Bronchial epithelial cell (primary cell): ENCODE results near the gene SLC39A7. TPM values are rescaled to one million over a fixed set of nuclear protein-coding genes. Genes with fewer than 3 reads are reported as not detected.

Source experiments
- DNase-seq: peaks from one replicate; pipeline ENCODE4 v3.0.0-alpha.2; 2010; ENCODE audit warnings: low read depth
- FAIRE-seq: peaks from 2 replicates; lab custom pipeline; 2011; peaks lifted over from hg19 to GRCh38; lab: Jason Lieb, UNC
- H3K27me3 ChIP-seq: 2 replicates; pipeline ENCODE4 v1.5.1; 2011; ENCODE audit warnings: low read length; ENCODE audit not compliant: control insufficient read depth, insufficient read depth
- H3K36me3 ChIP-seq: 2 replicates; pipeline ENCODE4 v1.5.1; 2011; ENCODE audit warnings: low read length; ENCODE audit not compliant: control insufficient read depth, insufficient read depth
- H3K4me3 ChIP-seq: 2 replicates; pipeline ENCODE4 v1.5.1; 2011; ENCODE audit warnings: mild to moderate bottlenecking, low read depth, low read length, control low read depth
- total RNA-seq: library from RNA; depleted of rRNA; stranded (reverse); fragments of >200 nt; gene quantifications from 2 replicates; pipeline ENCODE4 v1.2.1, GENCODE V29; 2014
- TF ChIP-seq, protein P1 (sequence below): IDR thresholded peaks from 2 replicates; pipeline ENCODE4 v1.5.1; 2011; ENCODE audit warnings: mild to moderate bottlenecking, moderate library complexity, low read length, control low read depth, inconsistent platforms; ENCODE audit not compliant: insufficient read depth, severe bottlenecking

SLC39A7 gene
- total RNA-seq, 1 donor from 2014 or later: 94.0 TPM

DNA sequence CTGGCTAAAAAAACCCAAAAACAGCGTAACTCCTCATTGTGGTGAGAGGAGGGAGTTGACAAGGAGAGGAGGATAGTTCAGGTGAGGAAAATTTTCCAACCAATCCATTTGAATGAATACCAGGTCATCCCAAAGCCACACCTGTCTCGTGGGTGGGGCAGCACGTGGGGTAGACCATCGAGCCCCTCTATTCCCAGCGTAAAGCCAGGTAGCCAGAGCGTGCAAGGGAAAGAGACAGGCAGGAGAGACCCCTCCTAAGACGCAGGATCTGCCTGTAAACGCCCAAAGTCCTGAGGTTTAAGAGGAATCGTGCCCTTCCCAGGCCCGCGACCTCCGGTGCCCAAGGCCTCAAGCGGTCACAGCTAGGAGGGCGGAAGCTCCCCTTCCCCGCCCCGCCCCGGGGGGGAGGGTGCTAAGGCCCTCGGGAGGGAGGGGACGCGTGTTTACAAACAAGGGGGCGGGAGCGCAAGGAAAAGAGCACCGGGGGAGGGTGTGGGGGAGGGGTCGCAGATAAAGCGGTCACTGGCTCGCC, 914 bp upstream of the SLC39A7 start:
- no peak for FAIRE-seq
- DNase-seq: peak; percentile 38
- TF ChIP-seq, protein P1, sequence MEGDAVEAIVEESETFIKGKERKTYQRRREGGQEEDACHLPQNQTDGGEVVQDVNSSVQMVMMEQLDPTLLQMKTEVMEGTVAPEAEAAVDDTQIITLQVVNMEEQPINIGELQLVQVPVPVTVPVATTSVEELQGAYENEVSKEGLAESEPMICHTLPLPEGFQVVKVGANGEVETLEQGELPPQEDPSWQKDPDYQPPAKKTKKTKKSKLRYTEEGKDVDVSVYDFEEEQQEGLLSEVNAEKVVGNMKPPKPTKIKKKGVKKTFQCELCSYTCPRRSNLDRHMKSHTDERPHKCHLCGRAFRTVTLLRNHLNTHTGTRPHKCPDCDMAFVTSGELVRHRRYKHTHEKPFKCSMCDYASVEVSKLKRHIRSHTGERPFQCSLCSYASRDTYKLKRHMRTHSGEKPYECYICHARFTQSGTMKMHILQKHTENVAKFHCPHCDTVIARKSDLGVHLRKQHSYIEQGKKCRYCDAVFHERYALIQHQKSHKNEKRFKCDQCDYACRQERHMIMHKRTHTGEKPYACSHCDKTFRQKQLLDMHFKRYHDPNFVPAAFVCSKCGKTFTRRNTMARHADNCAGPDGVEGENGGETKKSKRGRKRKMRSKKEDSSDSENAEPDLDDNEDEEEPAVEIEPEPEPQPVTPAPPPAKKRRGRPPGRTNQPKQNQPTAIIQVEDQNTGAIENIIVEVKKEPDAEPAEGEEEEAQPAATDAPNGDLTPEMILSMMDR: no peak
- peaks cover 26% of the 10 kb centered on the region for H3K36me3 ChIP-seq
- no peaks in the 10 kb centered on the region for H3K27me3 ChIP-seq
- peak overlapping the region; percentile 85 for H3K4me3 ChIP-seq

DNA sequence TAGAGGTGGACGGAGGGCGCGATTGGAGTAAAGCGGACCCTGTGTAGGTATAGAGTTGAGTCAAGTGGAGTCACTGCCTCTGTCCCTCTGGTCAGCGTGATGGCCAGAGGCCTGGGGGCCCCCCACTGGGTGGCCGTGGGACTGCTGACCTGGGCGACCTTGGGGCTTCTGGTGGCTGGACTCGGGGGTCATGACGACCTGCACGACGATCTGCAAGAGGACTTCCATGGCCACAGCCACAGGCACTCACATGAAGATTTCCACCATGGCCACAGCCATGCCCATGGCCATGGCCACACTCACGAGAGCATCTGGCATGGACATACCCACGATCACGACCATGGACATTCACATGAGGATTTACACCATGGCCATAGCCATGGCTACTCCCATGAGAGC, 479 bp downstream of the SLC39A7 start:
- no peak for DNase-seq
- FAIRE-seq: no peak
- peak overlapping the region; percentile 85 for H3K4me3 ChIP-seq
- H3K27me3 ChIP-seq: no peaks in the 10 kb centered on the region
- TF ChIP-seq, protein P1: no peak
- H3K36me3 ChIP-seq: peaks cover 19% of the 10 kb centered on the region

DNA sequence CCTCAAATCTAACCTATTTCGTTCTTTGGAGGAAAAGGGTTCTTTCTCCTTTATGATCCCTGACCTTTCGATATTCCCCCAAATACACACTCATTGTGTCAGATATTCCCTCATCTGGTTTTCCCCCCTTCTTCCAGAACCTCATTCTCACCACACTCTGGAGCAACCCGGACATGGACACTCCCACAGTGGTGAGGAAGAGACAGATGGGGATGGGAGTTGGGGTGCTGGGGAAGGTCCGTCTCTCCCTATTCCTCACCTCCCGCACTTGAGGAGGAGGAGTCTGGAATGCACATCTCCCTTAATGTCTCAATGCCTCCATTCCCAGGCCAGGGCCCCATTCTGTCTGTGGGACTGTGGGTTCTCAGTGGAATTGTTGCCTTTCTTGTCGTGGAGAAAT, 1.3 kb downstream of the SLC39A7 start:
- DNase-seq (no peak), FAIRE-seq (no peak)
- H3K4me3 ChIP-seq: no peak overlapping the region
- TF ChIP-seq, protein P1: no peak
- H3K27me3 ChIP-seq: no peaks in the 10 kb centered on the region
- H3K36me3 ChIP-seq: peaks cover 14% of the 10 kb centered on the region

DNA sequence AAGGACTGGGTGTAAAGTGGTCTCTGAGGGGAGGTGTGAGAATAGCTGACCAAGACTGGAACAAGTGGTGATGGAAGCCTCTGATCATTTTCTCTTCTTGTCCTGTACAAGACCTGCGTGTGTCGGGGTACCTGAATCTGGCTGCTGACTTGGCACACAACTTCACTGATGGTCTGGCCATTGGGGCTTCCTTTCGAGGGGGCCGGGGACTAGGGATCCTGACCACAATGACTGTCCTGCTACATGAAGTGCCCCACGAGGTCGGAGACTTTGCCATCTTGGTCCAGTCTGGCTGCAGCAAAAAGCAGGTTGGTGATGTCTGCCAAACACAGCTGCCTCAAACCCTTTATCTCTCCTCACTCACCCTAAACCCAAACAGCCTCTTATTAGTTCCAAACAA, 2.1 kb downstream of the SLC39A7 start:
- TF ChIP-seq, protein P1: no peak
- H3K27me3 ChIP-seq: no peaks in the 10 kb centered on the region
- no peak for FAIRE-seq
- no peak for DNase-seq
- H3K36me3 ChIP-seq: peaks cover 13% of the 10 kb centered on the region
- no peak overlapping the region for H3K4me3 ChIP-seq

DNA sequence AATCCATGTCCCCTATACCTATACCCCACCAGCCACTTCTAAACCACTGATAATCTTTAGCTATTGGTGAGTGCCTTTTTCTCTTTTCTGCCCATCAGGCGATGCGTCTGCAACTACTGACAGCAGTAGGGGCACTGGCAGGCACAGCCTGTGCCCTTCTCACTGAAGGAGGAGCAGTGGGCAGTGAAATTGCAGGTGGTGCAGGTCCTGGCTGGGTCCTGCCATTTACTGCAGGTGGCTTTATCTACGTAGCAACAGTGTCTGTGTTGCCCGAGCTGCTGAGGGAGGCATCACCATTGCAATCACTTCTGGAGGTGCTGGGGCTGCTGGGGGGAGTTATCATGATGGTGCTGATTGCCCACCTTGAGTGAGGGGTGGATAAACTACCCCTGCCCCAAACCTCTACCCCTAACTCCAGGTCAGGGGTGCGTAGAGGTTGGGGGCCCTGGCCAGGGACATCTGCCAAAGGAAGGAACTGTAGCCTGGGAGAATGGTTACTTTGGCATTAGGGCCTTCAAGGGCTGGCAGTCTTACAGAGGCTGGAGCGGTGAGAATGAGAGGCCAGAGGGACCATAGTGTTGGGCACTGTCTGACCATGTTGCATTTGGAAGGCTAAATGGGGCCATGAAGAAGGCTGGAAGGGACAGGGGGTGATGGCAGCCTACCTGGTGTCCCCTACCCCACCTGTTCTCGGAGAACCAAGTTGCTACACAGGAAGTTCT, 2.9 kb downstream of the SLC39A7 start:
- DNase-seq: no peak

More for the DNA sequence above, 2.9 kb downstream of the SLC39A7 start:
- no peak for FAIRE-seq
- TF ChIP-seq, protein P1: no peak
- no peak overlapping the region for H3K4me3 ChIP-seq
- peaks cover 13% of the 10 kb centered on the region for H3K36me3 ChIP-seq
- no peaks in the 10 kb centered on the region for H3K27me3 ChIP-seq
